GM19324 (cell line): Measurements from ENCODE around the gene MAP4K3.
A peak's percentile ranks its signal among the peaks of the same experiment; 100 is the strongest.
"Not testable (repeated sequence)": the region's sequence is repeated elsewhere in the genome, so short reads cannot be mapped to it uniquely, and the experiment has no call there.

Experiments
- ATAC-seq: cut with Tn5 transposase; IDR thresholded peaks from one replicate; pipeline ENCODE4 v1.9.1; 2021; ENCODE audit warnings: mild to moderate bottlenecking, moderate library complexity; ENCODE audit not compliant: unreplicated experiment, low FRiP score

The MAP4K3 gene

DNA sequence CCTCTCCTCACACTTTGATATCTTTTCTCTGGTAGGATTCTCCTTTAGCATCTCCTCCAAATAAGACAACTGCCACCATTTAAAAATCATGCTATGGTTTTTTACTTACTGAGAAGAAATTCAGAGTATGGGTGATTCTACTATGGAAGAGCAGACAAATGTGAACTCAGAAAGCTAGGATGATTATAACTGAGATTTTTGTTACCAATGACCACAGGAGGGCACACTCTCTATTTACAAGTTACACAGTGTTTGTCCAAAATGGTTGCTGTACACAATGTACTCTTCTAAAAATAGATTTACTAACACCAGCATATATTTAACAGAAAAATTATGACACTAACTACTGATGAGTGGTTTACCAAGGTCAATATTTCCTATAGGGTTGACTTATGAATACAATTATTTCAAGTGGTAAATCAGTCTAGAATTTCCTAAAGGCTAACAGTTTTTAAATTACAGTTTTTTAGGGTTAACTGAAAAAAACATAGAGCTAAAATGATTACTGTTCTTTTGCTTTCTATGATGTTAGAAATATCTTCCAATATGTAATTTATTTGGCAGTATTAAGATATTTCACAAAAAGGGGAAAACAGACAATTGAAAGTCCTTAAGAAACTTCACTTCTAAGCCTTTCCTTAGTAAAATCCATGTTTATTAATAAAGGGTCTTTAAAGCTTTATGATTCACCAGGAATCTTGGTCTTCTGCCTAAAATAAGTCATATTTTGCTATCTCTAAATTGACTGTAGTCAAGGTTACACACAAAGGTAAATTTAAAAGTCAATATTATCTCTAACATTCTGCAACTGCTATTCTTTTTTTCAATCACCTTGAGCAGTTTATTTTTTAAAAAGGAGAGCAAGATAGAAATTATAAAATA is 57.2 kb downstream of the MAP4K3 start:
- ATAC-seq, result peak; percentile 60

DNA sequence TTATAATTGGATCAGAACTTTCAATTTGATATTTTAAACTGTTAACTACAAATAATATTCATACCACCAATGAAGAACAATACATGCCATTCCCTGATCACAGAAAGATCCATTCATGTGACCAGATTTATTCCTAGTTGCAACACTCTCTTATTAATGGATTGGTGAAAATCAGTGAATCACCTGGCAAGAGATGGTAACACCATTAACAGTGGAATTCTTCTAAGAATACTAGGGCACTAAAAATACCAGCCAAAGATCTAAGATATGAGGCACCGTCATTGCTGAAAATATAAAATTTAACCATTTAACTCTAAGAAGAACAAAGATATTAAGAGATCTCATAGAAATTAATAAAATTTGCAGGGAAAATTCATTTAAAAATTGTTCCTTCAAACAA is 58.1 kb downstream of the MAP4K3 start:
- no peak for ATAC-seq

DNA sequence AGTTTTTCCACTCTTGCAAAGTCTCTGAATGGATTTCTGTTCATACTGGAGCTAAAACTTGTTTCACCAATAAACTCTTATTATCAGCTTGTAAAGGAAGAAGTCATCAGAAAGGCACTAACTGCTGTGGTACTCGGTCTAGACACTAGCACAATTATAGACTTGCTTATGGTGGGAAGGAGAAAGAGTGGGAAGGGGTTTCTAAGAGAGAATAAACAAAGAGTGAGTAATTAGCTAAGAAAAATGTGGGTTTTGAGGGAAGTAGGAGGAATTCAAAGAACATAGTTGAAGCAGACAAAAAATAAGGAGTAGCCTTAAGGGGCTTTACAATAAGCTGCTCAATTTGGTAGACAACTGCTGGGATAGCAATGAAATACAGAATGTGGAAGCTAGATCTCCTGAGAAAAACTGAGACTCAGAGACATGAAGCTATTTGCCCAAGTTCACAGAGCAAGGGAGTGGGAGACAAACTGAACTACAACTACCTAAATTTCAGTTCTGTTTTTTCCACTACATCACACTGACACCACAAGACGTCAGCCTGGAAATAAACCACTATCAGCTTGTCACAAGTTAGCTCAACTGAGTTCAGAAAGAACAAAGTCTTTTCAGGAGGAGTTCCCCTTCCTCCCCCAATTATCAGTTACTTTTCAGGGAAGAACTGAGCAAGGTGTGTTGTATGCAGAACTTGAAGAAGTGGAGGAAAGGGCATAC is 59.7 kb downstream of the MAP4K3 start:
- ATAC-seq, result peak; percentile 67

DNA sequence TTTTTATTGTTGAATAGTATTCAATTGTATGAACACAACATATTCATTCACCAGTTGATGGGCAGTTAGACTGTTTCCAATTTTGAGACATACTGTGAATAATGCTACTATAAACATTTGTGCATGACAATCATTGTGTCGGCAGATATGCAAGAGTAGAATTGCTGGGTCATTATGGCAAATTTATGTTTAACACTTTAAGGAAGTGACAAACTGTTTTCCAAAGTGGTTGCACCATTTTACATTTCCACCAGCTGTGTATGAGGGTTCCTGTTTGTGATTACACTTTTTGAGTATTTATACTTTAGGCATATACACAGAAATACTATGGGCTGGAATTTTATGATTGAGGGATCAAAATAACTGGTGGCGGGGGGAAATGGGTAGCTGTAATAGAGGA is 61.2 kb downstream of the MAP4K3 start:
- no peak for ATAC-seq

DNA sequence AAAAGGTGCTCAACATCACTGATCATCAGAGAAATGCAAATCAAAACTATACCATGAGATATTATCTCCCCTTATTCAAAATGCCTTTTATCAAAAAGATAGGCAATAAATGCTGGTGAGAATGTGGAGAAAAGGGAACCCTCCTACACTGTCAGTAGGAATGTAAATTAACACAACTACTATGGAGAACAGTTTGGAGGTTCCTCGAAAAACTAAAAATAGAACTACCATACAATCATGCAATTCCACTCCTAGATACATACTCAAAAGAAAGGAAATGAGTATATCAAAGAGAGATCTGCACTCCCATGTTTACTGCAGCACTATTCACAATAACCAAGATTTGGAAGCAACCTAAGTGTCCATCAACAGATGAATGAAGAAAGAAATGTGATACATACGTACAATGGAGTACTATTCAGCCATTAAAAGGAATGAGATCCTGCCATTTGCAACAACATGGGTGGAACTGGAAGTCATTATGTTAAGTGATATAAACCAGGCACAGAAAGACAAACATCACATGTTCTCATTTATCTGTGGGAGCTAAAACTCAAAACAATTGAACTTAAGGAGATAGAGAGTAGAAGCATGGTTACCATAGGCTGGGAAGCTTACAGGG is 63.8 kb downstream of the MAP4K3 start:
- ATAC-seq, result no peak

DNA sequence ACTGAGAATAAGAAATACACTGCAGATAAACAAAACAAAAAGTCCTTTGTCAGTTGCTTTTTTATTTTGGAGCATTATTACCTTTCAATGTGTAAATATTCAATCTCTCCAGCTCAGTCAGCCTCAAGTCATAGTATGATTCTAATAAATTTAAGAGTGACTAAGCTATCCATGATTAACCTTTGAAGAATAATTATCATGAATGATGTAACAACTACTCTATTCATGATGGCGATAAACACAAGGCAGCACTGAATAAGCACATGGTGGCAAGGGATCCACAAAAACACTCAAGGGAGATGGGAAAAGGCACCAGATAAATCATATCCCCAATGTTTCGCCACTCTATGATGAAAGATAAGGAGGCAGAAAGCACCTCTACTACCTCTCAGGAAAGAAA is 67.0 kb downstream of the MAP4K3 start:
- no peak for ATAC-seq

DNA sequence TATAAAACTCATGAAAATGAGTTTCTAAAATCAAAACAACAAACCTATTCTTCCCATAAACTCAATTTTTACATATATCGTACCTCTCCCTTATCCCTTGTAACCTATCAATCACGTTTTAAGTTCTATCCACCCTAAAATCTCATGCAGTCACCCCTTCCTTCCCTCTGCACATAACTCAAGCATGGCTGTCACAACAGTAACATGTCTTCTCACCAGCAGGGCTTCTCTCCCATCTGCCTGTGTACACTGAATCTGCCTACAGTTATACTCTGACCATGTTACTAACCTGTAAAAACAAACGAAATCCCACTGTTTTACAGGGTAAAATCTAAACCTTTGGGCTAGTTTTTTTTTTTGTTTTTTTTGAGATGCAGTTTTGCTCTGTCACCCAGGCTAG is 68.2 kb downstream of the MAP4K3 start:
- no peak for ATAC-seq

DNA sequence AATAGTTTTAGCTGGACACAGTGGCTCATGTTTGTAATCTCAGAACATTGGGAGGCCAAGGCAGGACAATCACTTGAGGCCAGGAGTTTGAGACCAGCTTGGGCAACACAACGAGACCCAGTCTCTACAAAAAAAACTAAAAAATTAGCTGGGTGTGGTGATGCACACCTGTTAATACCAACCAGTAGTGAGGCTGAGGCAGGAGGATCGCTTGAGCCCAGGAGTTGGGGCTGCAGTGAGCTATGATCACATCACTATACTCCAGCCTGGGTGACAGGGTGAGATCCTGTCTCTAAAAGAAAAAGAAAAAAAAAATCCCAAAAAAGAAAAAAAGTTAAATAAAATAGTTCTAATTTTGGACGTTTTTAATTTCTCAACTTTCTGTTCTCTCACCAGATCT is 68.7 kb downstream of the MAP4K3 start:
- no peak for ATAC-seq

DNA sequence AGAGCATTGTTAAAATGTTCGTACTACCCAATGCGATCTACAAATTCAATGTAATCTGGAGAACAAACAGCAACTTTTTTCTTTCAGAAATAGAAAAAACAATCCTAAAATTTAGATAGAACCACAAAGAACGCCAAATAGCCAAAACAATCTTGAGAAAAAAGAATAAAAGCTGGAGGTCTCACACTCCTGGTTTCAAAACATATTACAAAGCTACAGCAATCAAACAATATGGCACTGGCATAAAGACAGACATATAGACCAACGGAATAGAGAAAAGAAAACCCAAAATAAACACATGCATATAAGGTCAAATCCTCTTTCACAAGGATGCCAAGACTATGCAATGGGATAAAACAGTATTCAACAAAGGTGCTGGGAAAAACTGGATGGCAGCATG is 74.5 kb downstream of the MAP4K3 start:
- no peak for ATAC-seq

DNA sequence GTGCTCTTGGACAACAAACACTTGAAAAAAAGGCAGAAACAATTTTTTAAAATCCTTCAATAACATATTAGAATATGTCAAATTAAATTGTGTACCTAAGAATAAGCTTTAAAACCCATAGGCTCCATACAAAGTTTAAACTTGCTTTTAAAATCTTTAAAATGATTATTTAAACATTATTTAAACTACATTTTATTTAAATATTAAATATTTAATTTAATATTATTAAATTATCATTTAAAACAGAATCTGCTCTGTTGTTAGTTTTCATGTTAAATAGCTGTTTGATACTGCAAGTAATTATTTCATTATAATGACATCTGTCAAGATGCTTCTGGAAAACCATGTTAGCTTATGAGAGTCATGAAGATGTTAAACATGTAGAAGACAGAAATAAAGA is 75.6 kb downstream of the MAP4K3 start:
- ATAC-seq, result no peak

DNA sequence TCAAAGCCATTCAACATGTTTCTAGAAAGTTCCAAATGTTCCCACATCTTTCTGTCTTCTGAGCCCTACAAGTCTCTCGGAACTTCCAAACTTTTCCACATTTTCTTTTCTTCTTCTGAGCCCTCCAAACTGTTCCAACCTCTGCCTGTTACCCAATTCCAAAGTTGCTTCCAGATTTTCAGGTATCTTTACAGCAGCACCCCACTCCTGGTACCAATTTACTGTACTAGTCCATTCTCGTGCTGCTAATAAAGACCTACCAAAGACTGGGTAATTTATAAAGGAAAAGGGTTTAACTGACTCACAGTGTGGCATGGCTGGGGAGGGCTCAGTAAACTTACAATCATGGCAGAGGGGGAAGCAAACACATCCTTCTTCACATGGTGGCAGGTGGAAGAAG is 76.7 kb downstream of the MAP4K3 start:
- ATAC-seq, result not testable (repeated sequence)

DNA sequence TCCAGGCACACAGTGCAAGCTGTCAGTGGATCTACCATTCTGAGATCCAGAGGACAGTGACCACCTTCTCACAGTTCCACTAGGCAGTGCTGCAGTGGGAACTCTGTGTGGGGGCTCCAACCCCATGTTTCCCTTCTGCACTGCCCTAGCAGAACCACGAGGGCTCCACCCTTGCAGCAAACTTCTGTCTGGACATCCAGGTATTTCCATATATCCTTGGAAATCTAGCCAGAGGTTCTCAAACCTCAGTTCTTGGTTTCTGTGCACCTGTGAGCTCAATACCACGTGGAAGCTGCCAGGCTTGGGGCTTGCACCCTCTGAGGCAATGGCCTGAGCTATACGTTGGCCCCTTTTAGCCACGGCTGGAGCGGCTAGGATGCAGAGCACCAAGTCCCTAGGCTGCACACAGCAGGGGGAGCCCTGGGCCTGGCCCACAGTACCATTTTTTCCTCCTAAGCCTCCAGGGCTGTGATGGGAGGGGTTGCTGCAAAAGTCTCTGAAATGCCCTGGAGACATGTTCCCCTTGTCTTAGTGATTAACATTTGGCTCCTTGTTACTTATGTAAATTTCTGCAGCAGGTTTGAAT is 77.5 kb downstream of the MAP4K3 start:
- ATAC-seq, result no peak

DNA sequence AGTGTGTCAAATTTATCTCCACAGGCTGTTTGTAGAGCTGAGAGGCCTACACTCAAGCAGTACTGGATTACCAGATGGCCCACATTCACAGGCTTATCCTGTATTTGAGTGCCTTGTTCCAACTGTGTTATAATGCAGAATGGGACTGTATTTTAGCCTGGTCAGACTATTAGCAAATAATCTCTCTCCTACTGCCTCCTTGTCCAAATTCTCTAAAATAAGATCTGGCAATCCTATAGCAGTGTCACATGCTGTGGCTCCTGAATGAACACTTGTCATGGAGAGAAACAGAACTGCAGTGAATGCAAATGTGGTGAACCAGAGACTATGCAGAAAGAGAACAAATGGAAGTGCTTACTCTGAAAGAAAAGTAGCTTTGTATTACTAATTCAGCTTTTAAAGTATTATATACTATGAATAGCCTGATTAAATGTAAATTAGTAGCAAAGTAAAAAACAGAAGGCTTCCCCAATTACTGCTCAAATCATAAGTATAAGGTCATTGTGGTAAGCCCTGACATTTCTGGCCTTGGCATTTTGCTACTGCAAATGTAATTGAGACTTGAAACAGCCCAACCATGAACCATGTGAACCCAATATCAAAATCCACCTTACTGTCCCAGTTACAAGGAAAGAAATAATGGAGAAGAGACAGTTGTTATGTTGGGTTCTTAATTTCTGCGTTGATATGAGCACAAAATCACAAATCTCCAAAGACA is 80.0 kb downstream of the MAP4K3 start:
- no peak for ATAC-seq

DNA sequence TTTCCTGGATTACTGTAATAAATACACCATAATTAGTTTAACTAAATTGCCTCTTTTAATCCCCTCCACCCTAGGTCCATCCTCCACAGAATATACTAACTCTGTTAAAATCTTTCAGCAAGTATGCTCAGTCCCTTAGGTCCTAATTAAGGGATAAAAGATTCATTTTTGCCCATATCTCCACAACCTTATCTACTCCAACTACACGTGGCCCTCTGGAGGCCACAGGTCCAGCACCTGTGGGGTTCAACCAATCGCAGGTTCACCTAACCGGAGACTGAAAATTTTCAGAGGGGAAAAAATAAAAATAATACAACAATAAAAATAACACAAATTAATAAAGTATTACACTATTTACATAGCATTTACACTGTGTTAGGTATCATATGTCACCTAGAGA is 86.4 kb downstream of the MAP4K3 start:
- ATAC-seq, result no peak

DNA sequence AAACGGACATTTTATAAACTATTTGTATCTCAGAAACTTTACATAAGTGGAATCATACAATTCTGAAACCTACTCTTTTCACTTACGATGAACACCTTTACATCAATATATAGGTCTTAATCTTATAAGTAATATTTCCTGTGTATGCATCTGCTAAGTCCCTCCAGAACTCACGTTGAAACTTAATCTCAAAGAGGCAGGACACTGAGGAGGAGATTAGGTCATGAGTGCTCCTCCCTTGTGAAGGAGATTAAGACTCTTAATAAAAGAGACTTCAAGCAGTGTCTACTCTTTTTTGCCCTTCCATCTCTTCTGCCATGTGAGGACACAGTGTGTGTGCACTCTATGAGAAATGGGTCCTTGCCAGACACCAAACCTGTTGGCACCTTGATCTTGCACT is 98.6 kb downstream of the MAP4K3 start:
- ATAC-seq, result no peak

DNA sequence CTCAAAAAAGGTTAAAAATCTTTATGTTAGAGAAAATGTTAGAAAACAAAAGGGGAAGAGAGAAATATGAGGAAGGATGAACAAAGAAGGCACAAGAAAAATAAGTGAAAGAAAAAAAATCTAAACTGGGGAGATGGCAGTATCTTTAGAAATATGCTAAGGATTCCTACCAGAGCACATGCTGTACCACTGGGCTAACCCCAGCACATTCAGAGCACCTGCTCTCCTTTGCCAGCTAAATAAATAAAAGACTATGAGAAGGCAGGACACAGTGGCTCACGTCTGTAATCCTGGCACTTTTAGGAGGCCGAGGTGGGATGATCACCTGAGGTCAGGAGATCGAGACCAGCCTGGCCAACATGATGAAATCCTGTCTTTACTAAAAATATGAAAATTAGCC is 101.2 kb downstream of the MAP4K3 start:
- ATAC-seq, result no peak

DNA sequence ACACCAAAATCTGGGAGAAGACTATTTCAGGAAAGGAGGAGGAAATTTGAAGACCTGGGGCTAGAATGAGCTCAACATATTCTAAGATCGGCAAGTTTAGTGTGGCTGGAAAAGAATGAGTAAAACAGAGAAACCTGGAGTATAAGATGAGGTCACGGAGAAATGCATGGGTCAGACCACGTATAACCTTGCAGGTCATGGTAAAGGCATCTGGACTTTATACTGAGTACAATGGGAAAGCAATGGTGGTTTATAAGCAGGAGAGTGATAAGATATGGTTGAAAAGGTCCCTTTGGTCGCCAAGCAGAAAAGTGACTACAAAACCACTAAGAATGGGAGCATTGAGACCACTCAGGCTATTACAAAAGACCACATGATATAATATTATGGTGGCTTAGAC is 102.1 kb downstream of the MAP4K3 start:
- ATAC-seq, result no peak

DNA sequence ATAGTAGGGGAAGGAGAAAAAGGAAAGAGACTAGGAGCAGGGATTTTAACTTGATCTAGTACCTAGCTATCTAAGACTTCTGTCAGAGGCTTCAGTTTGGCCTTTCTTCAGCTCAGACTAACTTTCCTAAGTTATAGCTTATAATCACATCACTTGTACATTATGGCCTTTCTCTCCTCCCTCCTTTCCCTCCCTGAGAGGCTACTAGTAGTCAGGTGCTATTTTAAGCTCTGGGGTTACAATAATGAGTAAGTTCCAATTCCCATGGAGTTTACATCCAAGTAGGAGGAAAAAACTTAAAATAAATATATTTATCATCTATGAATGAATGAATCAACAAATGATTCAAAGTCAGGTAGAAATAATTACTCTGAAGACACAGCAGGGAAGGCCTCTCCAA is 102.6 kb downstream of the MAP4K3 start:
- no peak for ATAC-seq

DNA sequence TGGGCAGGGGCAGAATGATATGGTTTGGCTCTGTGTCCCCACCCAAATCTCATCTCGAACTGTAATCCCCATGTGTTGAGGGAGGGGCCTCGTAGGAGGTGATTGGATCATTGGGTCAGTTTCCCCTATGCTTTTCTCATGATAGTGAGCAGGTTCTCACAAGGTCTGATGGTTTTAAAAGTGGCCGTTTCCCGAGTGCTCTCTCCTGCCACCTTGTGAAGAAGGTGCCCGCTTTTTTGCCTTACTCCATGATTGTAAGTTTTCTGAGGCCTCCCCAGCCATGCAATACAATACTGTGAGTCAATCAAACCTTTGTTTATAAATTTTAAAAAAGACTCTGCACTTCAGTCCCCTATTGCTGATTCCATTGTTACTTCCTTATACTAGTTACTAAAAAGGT is 110.4 kb downstream of the MAP4K3 start:
- ATAC-seq, result no peak

DNA sequence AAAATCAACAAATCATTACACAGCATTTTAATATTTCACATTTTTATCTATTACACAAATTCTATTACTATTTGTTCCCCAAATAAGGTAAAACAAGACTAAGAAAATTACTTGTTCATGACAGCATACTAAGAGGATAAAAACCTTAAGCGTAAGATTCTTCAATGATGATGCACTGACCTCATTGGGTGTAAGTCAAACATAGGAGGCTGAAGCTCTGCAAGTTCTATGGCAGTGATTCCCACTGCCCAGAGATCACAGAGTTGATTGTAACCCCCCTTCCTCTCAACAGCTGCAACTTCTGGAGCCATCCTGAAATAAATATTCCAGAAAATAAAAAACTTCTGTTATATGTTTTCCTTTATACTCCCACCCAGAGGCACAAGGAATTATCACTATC is 111.1 kb downstream of the MAP4K3 start:
- ATAC-seq, result no peak
